NCI-H2171 (cell line): ENCODE data around the gene LRRTM1.

Experiments
- DNase-seq: peaks from one replicate; lab custom pipeline; 2025; lab: John Stamatoyannopoulos, UW

LRRTM1 gene

GRCh38 chr2:80303909-80304837 lies at the start of gene LRRTM1:
Gene LRRTM1 (minus strand): TSS chr2:80304752. CDS start chr2:80303819, 933 bp downstream.
- peak; percentile 15 for DNase-seq

- no peak for DNase-seq
Observed at GRCh38 chr2:80351231-80351630, 46.7 kb upstream of the LRRTM1 start.

GRCh38 chr2:80348953-80349352 lies 44.4 kb upstream of the LRRTM1 start:
- no peak for DNase-seq

GRCh38 chr2:80348078-80348477 lies 43.5 kb upstream of the LRRTM1 start:
- no peak for DNase-seq

- no peak for DNase-seq
Observed at GRCh38 chr2:80340022-80340421, 35.5 kb upstream of the LRRTM1 start.

GRCh38 chr2:80338794-80339193 lies 34.2 kb upstream of the LRRTM1 start:
- DNase-seq = no peak

GRCh38 chr2:80335411-80335810 lies 30.9 kb upstream of the LRRTM1 start:
- DNase-seq = no peak

GRCh38 chr2:80333886-80334285 lies 29.3 kb upstream of the LRRTM1 start:
- DNase-seq = no peak

GRCh38 chr2:80330527-80331450 lies 26.2 kb upstream of the LRRTM1 start:
- no peak for DNase-seq

GRCh38 chr2:80329491-80329890 lies 24.9 kb upstream of the LRRTM1 start:
- no peak for DNase-seq

- DNase-seq = no peak
Observed at GRCh38 chr2:80328159-80328571, 23.6 kb upstream of the LRRTM1 start.

- no peak for DNase-seq
Observed at GRCh38 chr2:80326861-80327260, 22.3 kb upstream of the LRRTM1 start.

- DNase-seq = peak; percentile 44
Observed at GRCh38 chr2:80326214-80326613, 21.7 kb upstream of the LRRTM1 start.

- DNase-seq = no peak
Observed at GRCh38 chr2:80324525-80324924, 20.0 kb upstream of the LRRTM1 start.

GRCh38 chr2:80323610-80324009 lies 19.1 kb upstream of the LRRTM1 start:
- DNase-seq = no peak

- no peak for DNase-seq
Observed at GRCh38 chr2:80322958-80323357, 18.4 kb upstream of the LRRTM1 start.

GRCh38 chr2:80322311-80322920 lies 17.9 kb upstream of the LRRTM1 start:
- DNase-seq = no peak

GRCh38 chr2:80312282-80312839 lies 7.8 kb upstream of the LRRTM1 start:
- DNase-seq = no peak

- no peak for DNase-seq
Observed at GRCh38 chr2:80311304-80311703, 6.8 kb upstream of the LRRTM1 start.

- DNase-seq = no peak
Observed at GRCh38 chr2:80303006-80303908, 1.3 kb downstream of the LRRTM1 start.
